GM23338 (cell line): ENCODE measurements around the gene TMEM190. TPM values are rescaled to one million over a fixed set of nuclear protein-coding genes. Genes with fewer than 3 reads are reported as not detected.

Experiments
- ATAC-seq: fragments of 200-7000 bp; cut with Tn5 transposase; 3 replicates; pipeline ENCODE4 v1.9.1; 2020
- DNase-seq: peaks from one replicate; pipeline ENCODE4 v3.0.0-alpha.2; 2015; ENCODE audit warnings: low spot score
- H2AFZ ChIP-seq: fragments of 200-600 bp; sonication (generic); 2 replicates; pipeline ENCODE4 v1.8.0; 2016; ENCODE audit warnings: antibody characterized with exemption, mild to moderate bottlenecking, moderate library complexity
- H3F3A ChIP-seq: fragments of 200-600 bp; sonication (generic); replicated peaks from 2 replicates; pipeline ENCODE4 v1.8.0; 2017; ENCODE audit warnings: antibody characterized with exemption, mixed run types, low read depth
- H3K27ac ChIP-seq: fragments of 200-600 bp; sonication (generic); 2 replicates; pipeline ENCODE4 v1.6.1; 2016; ENCODE audit warnings: low read depth
- H3K27me3 ChIP-seq: fragments of 200-600 bp; sonication (generic); 2 replicates; pipeline ENCODE4 v1.8.0; 2016; ENCODE audit warnings: mild to moderate bottlenecking, mixed run types, moderate library complexity; ENCODE audit not compliant: insufficient read depth
- H3K36me3 ChIP-seq: fragments of 200-600 bp; sonication (generic); 2 replicates; pipeline ENCODE4 v1.8.0; 2016; ENCODE audit warnings: mild to moderate bottlenecking; ENCODE audit not compliant: insufficient read depth
- H3K4me1 ChIP-seq: fragments of 200-600 bp; sonication (generic); 2 replicates; pipeline ENCODE4 v1.8.0; 2016; ENCODE audit warnings: mild to moderate bottlenecking, moderate library complexity; ENCODE audit not compliant: insufficient read depth
- H3K4me2 ChIP-seq: fragments of 200-600 bp; sonication (generic); 2 replicates; pipeline ENCODE4 v1.7.1; 2017; ENCODE audit warnings: mixed run types
- H3K4me3 ChIP-seq: fragments of 200-600 bp; sonication (generic); 2 replicates; pipeline ENCODE4 v1.6.1; 2016; ENCODE audit warnings: mixed run types
- H3K79me2 ChIP-seq: fragments of 200-600 bp; sonication (generic); replicated peaks from 2 replicates; pipeline ENCODE4 v1.8.0; 2017; ENCODE audit warnings: mild to moderate bottlenecking; ENCODE audit not compliant: insufficient read depth
- H3K9me2 ChIP-seq: fragments of 200-600 bp; sonication (generic); 2 replicates; pipeline ENCODE4 v1.8.0; 2017; ENCODE audit not compliant: insufficient read depth
- H4K20me1 ChIP-seq: fragments of 200-600 bp; sonication (generic); replicated peaks from 2 replicates; pipeline ENCODE4 v1.8.0; 2017; ENCODE audit warnings: mild to moderate bottlenecking; ENCODE audit not compliant: insufficient read depth
- H3K27ac Mint-ChIP-seq: 2 replicates; pipeline ENCODE4 v1.8.0; 2020; ENCODE audit warnings: inconsistent platforms, mild to moderate bottlenecking, moderate library complexity, mixed read lengths
- H3K27me3 Mint-ChIP-seq: 3 replicates; pipeline ENCODE4 v1.8.0; 2022; ENCODE audit warnings: low read depth, mild to moderate bottlenecking, moderate library complexity, mixed read lengths, inconsistent platforms; ENCODE audit not compliant: insufficient read depth, poor library complexity
- H3K36me3 Mint-ChIP-seq: 3 replicates; pipeline ENCODE4 v1.8.0; 2021; ENCODE audit warnings: low read depth, mild to moderate bottlenecking, inconsistent platforms, moderate library complexity, mixed read lengths
- H3K4me1 Mint-ChIP-seq: 3 replicates; pipeline ENCODE4 v1.8.0; 2020; ENCODE audit warnings: mild to moderate bottlenecking, inconsistent platforms, mixed read lengths
- H3K4me3 Mint-ChIP-seq: 3 replicates; pipeline ENCODE4 v1.8.0; 2021; ENCODE audit warnings: moderate library complexity, mild to moderate bottlenecking, inconsistent platforms, mixed read lengths
- H3K9me3 Mint-ChIP-seq: 3 replicates; pipeline ENCODE4 v1.8.0; 2020; ENCODE audit warnings: moderate library complexity, mild to moderate bottlenecking, inconsistent platforms, mixed read lengths
- CREB1 ChIP-seq: fragments of 250-450 bp; sonication (Bioruptor Pico); IDR thresholded peaks from 2 replicates; pipeline ENCODE4 v1.5.0; 2020; ENCODE audit warnings: low read depth, mild to moderate bottlenecking, moderate library complexity
- CTCF ChIP-seq, 2 experiments: fragments of 200-600 bp in 1 of 2; sonication (generic) in 1 of 2; conservative IDR thresholded peaks; 2 replicates each; pipeline versions ENCODE4 v1.5.1 to v1.6.1; 2016 to 2017; ENCODE audit warnings: antibody characterized with exemption in 2 of 2, low read depth in 2 of 2, mild to moderate bottlenecking in 2 of 2, moderate library complexity in 1 of 2
- EZH2phosphoT487 ChIP-seq: fragments of 200-600 bp; sonication (generic); IDR thresholded peaks from one replicate; pipeline ENCODE4 v1.8.1; 2018; ENCODE audit warnings: antibody characterized with exemption; ENCODE audit not compliant: unreplicated experiment
- JUNB ChIP-seq: IDR thresholded peaks from one replicate; pipeline ENCODE4 v1.6.1; 2016; ENCODE audit warnings: antibody characterized with exemption; ENCODE audit not compliant: unreplicated experiment
- NANOG ChIP-seq: IDR thresholded peaks from 2 replicates; pipeline ENCODE4 v1.6.1; 2016; ENCODE audit warnings: antibody characterized with exemption, borderline replicate concordance
- POLR2AphosphoS5 ChIP-seq: IDR thresholded peaks from 2 replicates; pipeline ENCODE4 v1.6.1; 2016; ENCODE audit warnings: antibody characterized with exemption, low read depth
- STAT1 ChIP-seq: IDR thresholded peaks from one replicate; pipeline ENCODE4 v1.6.1; 2016; ENCODE audit warnings: antibody characterized with exemption; ENCODE audit not compliant: unreplicated experiment
- ZNF331 ChIP-seq: fragments of 250-450 bp; sonication (Bioruptor Pico); IDR thresholded peaks from 2 replicates; pipeline ENCODE4 v1.5.0; 2020; ENCODE audit warnings: low read depth, mild to moderate bottlenecking, moderate library complexity
- ZNF462 ChIP-seq: fragments of 250-450 bp; sonication (Bioruptor Pico); IDR thresholded peaks from 2 replicates; pipeline ENCODE4 v1.5.0; 2020; ENCODE audit warnings: mild to moderate bottlenecking, moderate library complexity
- polyA plus RNA-seq: library from polyadenylated mRNA; unstranded; fragments of >200 nt; fragmentation: Nextera tagmentation; extraction: Ambion mirVana; gene quantifications from 2 replicates; pipeline ENCODE4 v1.2.1, GENCODE V29; 2016
- total RNA-seq: library from RNA; depleted of rRNA; stranded (reverse); fragments of >200 nt; shearing (Covaris generic); gene quantifications from 2 replicates; pipeline ENCODE4 v1.2.3, GENCODE V29; 2014

Gene TMEM190
- total and polyA plus RNA-seq, 2 experiments from 2014 or later = 4.8 TPM; not detected in 1

GRCh38 chr19:55352040-55352439, 24.6 kb upstream of the TMEM190 start:
- Histone ChIP-seq H3K79me2 (no peaks in the 10 kb centered on the region), H3F3A (peaks cover 30% of the 10 kb centered on the region), H3K27ac (no peak overlapping the region), H3K27me3 (peaks cover 58% of the 10 kb centered on the region), H2AFZ (no peak overlapping the region), H4K20me1 (no peaks in the 10 kb centered on the region), H3K4me3 (no peak overlapping the region), H3K4me1 (peaks cover 40% of the 10 kb centered on the region), H3K4me2 (no peak overlapping the region), H3K9me2 (no peaks in the 10 kb centered on the region), H3K36me3 (no peaks in the 10 kb centered on the region)
- no peak overlapping the region for H3K27ac Mint-ChIP-seq
- 0 out of 3 replicates have a peak, but pooled peaks cover 4% of the 10 kb centered on the region for H3K36me3 Mint-ChIP-seq
- no peak for TF ChIP-seq JUNB
- no peak for TF ChIP-seq CREB1 (CRISPR knock-in tag)
- no peak for TF ChIP-seq ZNF462
- TF ChIP-seq STAT1 = no peak
- TF ChIP-seq EZH2phosphoT487 = no peak
- no peak for TF ChIP-seq POLR2AphosphoS5
- TF ChIP-seq NANOG = no peak
- TF ChIP-seq CTCF (conservative IDR thresholded peaks at IDR 0.05; ENCODE audit: low read depth in 2 of 2) = no peak
- no peak for TF ChIP-seq ZNF331
- no peaks in the 10 kb centered on the region for H3K9me3 Mint-ChIP-seq
- no peak for ATAC-seq
- no peak for DNase-seq
- H3K4me3 Mint-ChIP-seq = no peak overlapping the region
- H3K4me1 Mint-ChIP-seq = peaks cover 52% of the 10 kb centered on the region
- peaks cover 64% of the 10 kb centered on the region for H3K27me3 Mint-ChIP-seq
